ENCODE results near the gene GLRA2.

Gene GLRA2

DNA sequence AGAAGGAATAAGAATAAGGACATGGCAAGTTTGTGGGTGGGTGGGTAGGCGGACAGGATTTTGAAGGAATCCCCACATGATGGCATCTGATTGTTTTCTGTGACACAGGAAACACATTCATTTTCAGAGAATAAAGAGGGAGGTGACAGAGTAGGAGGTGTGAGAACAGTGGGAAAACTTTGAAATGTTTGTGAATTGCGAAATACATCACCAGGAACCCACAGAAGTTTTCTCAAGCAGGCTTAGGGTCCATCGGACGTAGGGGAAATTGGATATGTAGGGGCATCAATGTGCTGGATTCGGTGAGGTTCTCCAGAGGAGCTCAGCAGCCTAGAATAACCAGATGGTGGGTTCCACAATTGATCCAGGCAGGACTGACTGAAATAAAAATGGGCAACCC is 171.6 kb downstream of the GLRA2 start:
- no peak for DNase-seq (ENCODE audit: low read depth in 2 of 2)

DNA sequence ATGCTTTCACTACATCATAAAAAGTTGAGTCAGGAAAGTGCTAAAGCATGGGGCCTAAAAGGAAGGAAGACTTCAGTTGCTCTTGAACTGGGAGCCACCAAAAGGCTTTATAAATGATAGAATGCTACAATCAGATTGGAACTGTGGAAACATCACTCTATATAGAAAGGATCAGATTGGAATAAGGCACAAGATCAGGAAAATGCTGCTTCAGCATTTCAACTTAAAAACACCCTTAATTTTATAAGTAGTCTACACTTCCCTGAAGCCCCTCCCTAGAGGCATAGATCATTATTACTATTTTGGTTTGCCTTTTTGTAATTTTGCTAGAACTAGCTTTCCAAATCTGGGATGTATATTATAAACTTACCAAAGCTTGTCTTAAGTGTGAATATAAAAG is 172.8 kb downstream of the GLRA2 start:
- no peak for DNase-seq (ENCODE audit: low read depth in 2 of 2)

GRCh38 chrX:14712096-14712495 is 182.8 kb downstream of the GLRA2 start:
- DNase-seq (ENCODE audit: low read depth in 2 of 2), result no peak

DNA sequence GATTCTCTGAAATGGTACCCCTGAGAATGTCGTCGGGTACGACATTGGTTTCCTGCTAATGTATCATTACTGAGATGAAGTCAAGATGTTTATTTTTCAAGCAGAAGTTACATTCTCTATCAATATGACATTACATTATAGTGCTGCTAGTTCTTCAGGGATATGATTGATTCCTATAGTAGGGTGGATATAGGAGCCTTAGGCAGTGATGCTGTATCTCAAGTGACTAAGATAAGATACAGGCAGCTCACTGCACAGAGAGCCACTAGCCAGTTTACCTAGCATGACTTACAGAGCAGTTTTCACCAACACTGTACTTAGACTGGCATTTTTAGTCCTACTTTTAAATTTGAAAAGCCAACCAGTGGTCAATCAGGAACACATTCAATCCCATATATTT is 188.6 kb downstream of the GLRA2 start:
- DNase-seq (ENCODE audit: low read depth in 2 of 2), result no peak

- no peak for DNase-seq (ENCODE audit: low read depth in 2 of 2)
Measured at GRCh38 chrX:14718403-14718802, 189.1 kb downstream of the GLRA2 start.

DNA sequence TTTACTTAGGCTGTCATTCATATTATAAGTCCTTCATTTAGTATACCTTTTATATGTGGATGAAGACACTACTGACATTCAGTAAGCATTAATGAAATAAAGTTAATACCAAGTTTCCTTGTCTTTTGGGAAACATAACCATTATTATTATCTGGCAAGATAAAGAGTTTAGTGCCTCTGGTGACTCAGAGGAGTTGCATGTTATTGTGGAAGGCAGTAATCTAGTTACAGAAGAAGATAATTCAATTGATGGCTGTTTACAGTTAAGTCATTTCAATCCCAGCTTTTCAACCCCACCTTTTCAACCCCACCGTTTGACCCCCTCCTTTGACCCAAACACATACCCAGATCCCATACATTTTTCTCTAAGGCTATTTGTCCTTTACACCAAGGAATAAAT is 199.7 kb downstream of the GLRA2 start:
- no peak for DNase-seq (ENCODE audit: low read depth in 2 of 2)

DNA sequence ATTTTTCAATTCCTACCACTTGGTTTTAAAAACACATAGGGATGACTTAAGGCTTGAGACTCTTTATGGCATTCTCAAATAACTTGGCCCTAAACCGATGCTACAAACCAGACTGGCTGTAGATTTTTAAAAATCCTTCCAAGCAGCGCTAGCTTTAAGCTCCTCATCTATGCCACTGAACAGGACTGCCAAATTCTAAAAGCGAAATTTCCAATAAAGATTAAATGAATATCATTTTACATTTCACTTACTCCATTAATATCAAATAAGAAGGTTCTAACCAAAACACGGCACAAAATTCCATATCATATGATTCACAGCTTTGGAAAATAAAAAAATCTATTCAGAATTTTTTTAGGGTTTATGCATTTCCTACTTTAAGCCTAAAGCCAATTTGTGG is 209.3 kb downstream of the GLRA2 start:
- no peak for DNase-seq (ENCODE audit: low read depth in 2 of 2)

DNA sequence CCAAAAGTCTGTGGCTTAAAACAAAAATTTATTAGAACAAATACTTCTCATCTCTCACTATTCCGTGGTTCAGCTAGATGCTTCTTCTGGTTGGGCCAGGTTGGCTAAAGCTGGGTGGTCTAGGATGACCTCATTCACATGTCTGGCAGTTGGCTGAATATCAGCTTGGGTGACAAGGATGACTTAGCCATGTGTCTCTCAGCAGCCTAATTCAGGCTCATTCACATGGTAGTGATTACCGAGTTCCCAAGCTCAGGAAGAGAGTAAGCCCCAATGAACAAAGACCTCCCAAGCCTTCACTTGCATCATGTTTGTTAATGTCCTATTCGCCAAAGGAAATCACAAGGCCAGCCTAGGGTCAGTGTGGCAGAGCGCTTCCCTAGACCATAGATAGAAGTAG is 224.1 kb downstream of the GLRA2 start:
- DNase-seq (ENCODE audit: low read depth in 2 of 2), result no peak

DNA sequence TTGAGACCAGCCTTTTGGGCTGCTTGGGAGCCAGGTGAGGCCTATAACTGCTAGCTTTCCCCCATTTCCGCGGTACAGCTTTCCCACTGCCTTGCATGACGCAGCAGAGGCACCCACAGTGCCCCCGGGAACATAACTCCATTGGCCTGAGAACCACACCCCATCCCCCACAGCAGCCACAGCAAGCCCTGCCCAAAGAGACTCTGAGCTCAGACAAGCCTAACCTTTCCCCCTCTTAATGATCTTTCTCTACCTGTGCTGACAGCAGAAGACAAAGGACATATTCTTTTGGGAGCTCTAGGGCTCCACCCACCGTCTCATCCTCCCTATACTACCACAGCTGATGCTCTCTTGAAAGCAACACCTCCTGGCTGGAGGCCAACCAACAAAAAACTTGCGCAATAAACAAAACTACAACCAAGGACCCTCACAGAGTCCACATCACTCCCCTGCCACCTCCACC is 228.7 kb downstream of the GLRA2 start:
- no peak for DNase-seq (ENCODE audit: low read depth in 2 of 2)

DNA sequence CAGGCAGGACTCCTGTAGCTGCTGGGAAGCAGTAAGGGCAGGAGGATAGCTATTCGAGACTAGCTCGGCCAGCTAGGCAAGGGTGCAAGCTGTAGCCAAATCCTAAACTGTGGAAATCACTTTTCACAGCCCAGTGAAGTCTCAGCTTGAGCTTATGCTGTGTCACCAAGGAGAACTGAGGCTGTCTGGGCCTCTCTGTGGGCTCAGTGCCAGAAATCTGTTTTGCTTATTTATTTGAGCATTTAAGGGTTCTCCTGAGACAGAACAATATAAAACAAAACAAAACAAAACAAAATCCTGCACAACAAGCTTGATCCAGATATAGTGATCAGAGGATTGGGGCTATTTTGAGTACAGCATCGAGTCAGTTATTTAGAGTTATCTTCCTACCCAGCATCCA is 246.1 kb downstream of the GLRA2 start:
- DNase-seq (ENCODE audit: low read depth in 2 of 2), result no peak

GRCh38 chrX:14776901-14777300 is 247.6 kb downstream of the GLRA2 start:
- no peak for DNase-seq (ENCODE audit: low read depth in 2 of 2)

DNA sequence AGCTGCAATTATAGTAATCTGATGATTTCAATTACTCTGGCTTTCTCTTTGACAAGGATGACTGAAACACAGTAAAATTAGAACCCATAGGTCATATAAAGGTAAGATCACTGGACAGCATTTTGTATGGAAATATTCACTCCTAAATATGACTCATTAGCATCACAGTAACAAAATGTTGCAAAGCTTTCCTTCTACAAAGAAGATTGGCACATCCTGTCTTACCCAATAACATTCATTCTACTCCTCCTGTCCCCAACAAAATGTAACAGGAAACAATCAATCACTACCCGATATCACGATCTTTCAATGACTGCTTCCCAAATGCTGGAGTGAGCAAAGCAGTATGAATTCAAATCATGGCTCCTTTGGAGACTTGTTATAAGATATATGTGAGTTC is 248.2 kb downstream of the GLRA2 start:
- no peak for DNase-seq (ENCODE audit: low read depth in 2 of 2)

- DNase-seq (ENCODE audit: low read depth in 2 of 2), result no peak
Measured at GRCh38 chrX:14779580-14779979, 250.2 kb downstream of the GLRA2 start.

Measured in stimulated activated CD8-positive, alpha-beta memory T cell treated with anti-CD3 and anti-CD28 coated beads, Interleukin-15, amount 100 ng/mL, for 48 hours (primary cell).